Measurements from ENCODE around the gene PSMA7.

- TF ChIP-seq, protein P1, sequence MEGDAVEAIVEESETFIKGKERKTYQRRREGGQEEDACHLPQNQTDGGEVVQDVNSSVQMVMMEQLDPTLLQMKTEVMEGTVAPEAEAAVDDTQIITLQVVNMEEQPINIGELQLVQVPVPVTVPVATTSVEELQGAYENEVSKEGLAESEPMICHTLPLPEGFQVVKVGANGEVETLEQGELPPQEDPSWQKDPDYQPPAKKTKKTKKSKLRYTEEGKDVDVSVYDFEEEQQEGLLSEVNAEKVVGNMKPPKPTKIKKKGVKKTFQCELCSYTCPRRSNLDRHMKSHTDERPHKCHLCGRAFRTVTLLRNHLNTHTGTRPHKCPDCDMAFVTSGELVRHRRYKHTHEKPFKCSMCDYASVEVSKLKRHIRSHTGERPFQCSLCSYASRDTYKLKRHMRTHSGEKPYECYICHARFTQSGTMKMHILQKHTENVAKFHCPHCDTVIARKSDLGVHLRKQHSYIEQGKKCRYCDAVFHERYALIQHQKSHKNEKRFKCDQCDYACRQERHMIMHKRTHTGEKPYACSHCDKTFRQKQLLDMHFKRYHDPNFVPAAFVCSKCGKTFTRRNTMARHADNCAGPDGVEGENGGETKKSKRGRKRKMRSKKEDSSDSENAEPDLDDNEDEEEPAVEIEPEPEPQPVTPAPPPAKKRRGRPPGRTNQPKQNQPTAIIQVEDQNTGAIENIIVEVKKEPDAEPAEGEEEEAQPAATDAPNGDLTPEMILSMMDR (IDR thresholded peaks at IDR 0.05; ENCODE audit: borderline replicate concordance, extremely low read depth, low read length, poor library complexity, severe bottlenecking): no peak
- TF ChIP-seq EZH2 (IDR thresholded peaks at IDR 0.05; ENCODE audit: borderline replicate concordance, low read depth, low read length, severe bottlenecking): no peak
These were observed 24.9 kb upstream of the PSMA7 start for GRCh38 chr20:62168061-62168460.

Measured in DND-41 (cell line).